Cerebellar nuclear complex (tissue), 1 donor: ENCODE data around the gene STK36.
"Not testable (repeated sequence)": the region's sequence is repeated elsewhere in the genome, so short reads cannot be mapped to it uniquely, and the experiment has no call there.

Experiments used
- DNase-seq, 2 experiments: peaks; one replicate each; lab custom pipeline; 2025; lab: John Stamatoyannopoulos, UW

STK36 gene

DNA sequence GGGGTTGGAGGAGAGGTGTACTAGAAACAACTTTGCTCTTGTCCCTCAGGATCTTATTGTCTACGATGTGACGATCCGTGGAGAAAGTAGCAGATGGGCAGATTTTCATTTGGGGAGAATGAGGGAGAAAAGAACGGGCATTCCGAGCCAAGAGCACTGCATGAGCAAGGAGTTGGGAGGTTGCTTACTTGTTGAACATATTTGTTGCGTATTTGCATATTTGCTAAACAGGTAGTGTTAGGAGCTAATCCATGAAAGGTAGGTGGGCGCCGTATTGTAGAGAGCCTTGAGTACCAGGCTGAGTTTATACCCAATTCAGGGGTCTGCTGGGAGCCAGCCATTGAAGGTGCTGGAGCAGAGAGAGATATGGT is 11.9 kb upstream of the STK36 start:
- DNase-seq = no peak

DNA sequence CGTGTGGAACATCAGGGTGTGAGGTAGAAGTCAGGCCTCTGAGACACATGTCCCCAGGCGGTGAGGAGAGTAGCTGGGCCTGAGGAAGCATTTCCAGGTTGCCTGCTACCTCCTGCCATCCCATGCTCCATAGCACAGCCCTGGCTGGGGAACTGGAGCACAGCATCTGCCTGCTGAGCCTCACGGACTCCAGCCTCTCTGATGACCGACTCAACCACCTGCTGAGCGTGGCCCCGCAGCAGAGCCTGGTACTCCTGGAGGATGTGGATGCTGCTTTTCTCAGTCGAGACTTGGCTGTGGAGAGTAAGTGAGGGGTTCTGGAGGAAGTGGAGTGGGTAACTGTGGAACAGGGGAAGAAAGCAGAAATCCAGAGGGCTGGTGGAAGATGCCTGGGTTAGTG is 9.5 kb upstream of the STK36 start:
- DNase-seq = no peak

DNA sequence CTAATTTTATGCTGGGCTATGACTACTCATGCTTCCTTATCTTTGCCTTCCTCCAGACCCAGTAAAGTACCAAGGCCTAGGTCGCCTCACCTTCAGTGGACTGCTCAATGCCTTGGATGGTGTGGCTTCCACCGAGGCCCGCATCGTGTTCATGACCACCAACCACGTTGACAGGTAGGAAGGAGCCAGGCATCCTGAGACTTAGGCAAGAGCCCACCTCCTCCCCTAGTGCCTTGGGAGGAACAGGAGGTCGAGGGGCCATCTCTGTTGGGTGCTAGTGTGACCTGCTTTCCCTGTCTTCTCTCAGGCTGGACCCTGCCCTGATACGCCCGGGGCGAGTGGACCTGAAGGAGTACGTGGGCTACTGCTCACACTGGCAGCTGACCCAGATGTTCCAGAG is 9.1 kb upstream of the STK36 start:
- no peak for DNase-seq

DNA sequence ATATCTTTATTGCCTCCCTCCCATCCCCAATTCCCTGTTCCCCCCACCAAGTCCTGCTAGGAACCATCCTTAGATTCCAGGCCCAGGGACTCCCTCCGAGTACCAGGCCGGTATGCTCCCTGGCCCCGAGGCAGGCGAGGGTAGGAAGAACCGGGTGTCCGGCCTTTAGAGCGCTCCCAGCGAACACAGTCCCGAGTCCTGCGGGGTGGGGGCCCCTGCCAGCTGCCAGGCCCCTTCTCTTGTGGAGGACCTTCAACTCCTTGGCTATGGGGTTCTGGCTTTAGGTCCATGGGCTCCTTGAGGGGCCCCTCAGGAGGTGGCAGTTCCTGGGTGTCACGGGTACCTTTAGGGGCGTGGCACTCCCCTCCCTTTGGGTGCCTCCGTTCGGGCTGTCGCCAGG is 8.0 kb upstream of the STK36 start:
- no peak for DNase-seq

GRCh38 chr2:218664653-218665052 is 7.2 kb upstream of the STK36 start:
- no peak for DNase-seq

DNA sequence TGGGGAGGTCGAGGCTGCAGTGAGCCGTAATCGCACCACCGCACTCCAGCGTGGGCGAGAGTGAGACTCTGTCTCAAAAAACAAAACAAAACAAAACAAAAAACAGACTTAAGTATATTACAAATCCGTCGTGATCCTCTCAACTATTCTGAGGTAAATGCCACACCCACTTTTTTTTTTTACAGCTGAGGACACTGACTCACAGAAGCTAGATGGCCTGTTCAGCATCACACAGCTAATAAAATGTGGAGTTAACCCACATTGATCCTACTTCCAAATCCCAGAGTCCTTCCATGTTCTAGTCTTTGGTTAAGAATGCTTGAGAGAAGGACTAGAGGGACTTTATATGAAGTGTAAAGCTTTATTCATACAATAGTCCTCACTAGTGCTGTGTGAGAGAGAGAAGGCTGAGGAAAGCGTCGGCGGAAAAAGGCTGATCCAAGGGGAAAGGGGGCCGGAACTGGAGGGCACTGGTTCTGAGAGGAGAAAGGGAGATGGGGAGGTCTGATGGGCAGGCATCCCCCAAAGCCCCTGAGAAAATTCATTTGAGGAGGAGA is 711 bp upstream of the STK36 start:
- DNase-seq = no peak

GRCh38 chr2:218679119-218679518 is 7.2 kb downstream of the STK36 start:
- no peak for DNase-seq

- no peak for DNase-seq
Measured at GRCh38 chr2:218680061-218680460, 8.2 kb downstream of the STK36 start.

- DNase-seq = not testable (repeated sequence)
Measured at GRCh38 chr2:218687400-218688060, 15.6 kb downstream of the STK36 start.

DNA sequence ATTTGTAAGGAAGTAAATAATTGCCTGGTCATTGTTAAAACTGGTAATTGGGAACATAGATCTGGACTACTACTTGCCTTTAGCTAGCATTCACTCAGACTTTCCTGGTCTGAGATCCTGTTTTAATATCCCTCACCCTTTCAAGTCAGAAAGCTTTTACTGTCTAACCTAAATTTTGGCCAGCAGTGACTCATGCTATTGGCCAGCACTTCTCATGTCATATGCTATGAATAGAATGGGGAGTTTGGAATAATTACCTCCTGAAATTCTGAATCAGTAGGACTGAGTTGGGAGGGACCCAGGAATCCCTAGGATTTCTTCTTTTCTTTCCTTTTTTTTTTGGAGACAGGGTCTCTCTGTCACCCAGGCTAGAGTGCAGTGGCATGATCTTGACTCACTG is 19.3 kb downstream of the STK36 start:
- DNase-seq = no peak

DNA sequence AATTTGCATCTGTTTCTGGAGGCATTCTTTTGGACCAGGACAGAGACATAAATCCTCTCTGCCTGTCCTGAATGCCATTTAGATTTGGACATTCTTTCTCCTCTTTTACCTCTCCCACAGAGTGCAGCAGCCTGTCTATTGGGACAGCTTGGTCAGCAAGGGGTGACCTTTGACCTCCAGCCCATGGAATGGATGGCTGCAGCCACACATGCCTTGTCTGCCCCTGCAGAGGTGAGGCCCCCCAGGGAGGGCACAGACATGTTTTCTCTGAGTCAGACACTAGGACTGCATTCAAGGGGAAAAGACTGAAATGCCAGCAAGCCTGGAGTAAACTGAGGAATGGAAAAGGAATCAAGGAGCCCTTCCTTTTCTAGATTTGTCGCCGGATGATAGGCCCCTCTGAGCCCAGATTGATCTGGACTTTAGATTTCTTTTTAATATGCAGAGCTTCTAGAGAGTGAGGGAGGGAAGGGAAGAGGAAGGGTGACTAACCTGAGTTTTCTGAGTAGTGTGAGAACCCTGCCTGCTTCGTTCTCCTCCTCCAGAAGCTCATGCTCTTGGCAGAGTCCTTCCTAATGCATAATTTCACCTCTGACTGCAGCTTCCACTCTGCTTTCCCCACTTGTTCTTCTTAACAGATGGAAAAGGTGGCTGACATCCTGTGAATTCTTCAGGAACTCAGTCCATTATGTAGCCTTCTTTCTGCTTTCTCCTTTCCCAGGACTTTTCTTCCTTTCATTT is 22.7 kb downstream of the STK36 start:
- DNase-seq = no peak

DNA sequence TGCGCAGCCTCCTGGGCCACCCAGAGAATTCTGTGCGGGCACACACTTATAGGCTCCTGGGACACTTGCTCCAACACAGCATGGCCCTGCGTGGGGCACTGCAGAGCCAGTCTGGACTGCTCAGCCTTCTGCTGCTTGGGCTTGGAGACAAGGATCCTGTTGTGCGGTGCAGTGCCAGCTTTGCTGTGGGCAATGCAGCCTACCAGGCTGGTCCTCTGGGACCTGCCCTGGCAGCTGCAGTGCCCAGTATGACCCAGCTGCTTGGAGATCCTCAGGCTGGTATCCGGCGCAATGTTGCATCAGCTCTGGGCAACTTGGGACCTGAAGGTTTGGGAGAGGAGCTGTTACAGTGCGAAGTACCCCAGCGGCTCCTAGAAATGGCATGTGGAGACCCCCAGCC is 27.0 kb downstream of the STK36 start:
- no peak for DNase-seq

DNA sequence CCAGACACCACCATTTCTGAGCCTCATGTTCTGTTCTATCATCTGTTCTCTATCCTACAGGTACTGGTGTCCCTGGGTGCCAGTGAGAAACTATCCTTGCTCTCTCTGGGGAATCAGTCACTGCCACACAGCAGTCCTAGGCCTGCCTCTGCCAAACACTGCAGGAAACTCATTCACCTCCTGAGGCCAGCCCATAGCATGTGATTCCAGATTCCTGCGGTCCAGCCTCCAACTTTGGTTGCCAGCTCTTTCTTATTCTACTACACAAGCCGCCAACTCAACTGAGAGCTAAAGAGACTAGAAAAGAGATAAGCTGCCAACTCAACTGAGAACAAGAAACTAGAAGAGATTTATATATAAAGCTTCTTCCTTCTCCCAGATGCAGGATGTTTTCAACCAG is 29.9 kb downstream of the STK36 start:
- no peak for DNase-seq

GRCh38 chr2:218703341-218703740 is 31.5 kb downstream of the STK36 start:
- no peak for DNase-seq

- no peak for DNase-seq
Measured at GRCh38 chr2:218708086-218708485, 36.2 kb downstream of the STK36 start.

GRCh38 chr2:218709908-218710307 is 38.0 kb downstream of the STK36 start:
- DNase-seq = no peak

DNA sequence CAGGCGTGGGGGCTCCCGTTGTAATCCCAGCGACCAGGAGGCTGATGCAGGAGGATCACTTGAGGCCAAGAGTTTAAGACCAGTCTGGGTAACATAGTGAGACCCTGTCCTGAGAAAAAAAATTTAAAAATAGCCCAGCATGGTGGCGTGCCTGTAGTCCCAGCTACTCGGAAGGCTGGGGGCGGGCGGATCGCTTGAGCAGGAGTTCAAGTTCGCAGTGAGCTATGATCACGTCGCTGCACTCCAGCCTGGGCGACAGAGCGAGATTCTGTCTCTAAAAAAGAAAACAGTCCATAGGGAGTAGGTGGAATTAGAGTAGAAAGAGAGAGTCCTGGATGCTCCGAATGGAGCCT is 38.4 kb downstream of the STK36 start:
- no peak for DNase-seq

DNA sequence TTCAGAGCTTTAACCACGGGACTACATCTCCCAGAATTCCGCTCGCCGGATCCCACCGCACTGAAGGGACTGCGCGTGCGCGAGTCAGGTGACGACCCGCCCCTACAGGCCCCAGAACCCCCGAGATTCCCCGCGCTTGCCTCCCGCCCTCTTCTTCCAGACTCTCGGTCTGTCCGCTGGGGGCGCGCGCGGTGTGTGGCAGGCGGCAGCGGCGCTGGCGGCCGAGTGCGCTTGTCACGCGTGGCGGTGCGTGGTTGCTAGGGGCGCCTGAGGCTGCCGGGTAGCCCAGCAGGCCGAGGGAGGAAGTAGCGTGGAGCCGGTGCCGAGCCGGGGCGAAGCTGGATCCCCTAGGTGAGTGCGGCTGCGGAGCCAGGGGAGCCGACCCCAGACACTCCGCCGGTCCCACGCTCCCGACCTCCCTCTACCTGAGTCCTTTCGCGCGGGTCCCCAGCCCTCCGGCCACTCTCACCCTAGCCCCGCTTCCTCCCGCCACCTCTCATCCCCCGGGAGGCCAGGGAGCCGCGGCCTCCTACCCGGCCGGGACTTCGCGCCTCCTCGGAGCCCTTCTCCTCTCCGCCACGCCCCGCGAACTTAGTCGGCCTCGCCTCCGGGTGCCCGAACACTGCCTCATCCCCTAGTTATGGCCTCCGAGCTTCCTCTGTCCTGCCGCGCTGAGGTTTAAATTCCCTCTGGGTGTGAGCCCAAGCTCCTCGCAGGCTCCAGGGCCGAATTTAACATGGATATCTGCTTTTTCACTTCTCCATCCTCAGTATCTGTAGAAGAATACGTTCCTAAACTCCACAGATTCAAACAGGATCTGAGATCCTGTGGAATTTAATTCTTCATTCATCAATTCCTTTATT is 39.0 kb downstream of the STK36 start, which contains the start of gene TTLL4:
TTLL4 (plus strand) TSS at position 149 of the 863 bp plus-strand sequence. CDS start 26,842 bp downstream, outside the sequence.
- peak; percentile 81 to 92 for DNase-seq

- DNase-seq = no peak
Measured at GRCh38 chr2:218711550-218711929, 39.7 kb downstream of the STK36 start.

DNA sequence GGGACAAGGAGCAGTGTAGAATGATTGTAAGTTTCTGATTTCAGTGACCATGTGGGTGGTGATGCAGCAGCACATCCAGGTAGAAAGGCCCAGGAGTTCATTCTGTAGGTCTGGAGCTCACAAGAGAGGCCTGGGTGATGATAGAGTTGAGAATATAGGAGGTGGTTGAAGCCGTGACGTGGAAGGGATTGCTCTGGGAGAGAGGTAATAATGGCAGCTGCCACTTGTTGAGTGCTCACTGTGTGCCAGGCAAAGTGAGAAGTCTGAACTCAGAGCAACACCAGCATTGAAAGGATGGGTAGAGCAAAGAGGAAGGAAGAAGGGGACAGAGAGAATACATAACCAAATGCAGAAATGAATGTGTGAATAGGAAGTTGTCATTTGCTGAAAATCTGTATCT is 42.0 kb downstream of the STK36 start:
- no peak for DNase-seq

- DNase-seq = no peak
Measured at GRCh38 chr2:218716070-218716469, 44.2 kb downstream of the STK36 start.

DNA sequence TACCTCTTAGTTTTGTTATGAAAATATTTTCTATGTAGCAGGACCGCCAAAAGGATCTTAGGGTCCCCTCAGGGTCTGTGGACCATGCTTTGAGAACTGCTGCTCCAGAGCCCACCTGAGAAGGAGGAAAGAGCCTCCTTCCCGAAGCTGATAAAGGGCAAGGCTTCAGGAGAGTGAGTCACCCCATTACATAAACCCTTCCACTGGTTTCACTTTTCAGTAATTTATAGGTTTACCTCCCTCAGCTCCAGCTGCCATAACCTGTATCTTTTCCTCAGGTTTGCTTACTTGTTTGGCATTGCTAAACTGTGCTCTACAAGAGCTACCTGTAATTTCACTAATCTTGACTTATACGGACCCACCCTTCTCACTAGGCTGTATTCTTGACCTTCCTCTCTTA is 45.4 kb downstream of the STK36 start:
- DNase-seq = no peak

DNA sequence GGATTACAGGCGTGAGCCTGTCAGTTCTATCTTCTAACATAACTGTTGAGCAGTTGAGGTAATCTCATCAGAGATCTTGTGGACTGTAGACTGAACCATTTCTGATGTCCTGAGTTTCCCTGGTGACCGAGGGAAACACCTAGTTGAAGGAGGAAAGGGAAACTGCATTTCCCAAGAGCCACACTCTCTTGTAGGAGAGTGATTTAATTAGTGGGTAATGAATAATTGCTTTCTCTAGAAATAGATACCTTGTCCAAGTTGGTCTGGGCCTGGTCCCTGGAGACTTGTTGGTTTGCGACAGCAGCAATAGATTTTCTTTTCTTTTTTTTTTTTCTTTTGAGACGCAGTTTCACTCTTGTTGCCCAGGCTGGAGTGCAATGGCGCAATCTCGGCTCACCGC is 46.2 kb downstream of the STK36 start:
- DNase-seq = no peak
